Fibroblast of lung (primary cell): ENCODE results near the gene ARFGAP2. TPM values are rescaled to one million over a fixed set of nuclear protein-coding genes. Genes with fewer than 3 reads are reported as not detected.
"Not testable (repeated sequence)": the region's sequence is repeated elsewhere in the genome, so short reads cannot be mapped to it uniquely, and the experiment has no call there.

Experiments used
- DNase-seq, 2 donors: peaks; one replicate each; pipeline versions ENCODE4 v3.0.0 to v3.0.0-alpha.2; 2010; ENCODE audit warnings: low read depth in 2 of 2
- H2AFZ ChIP-seq: 2 replicates; pipeline ENCODE4 v1.5.1; 2012; ENCODE audit warnings: low read length, control low read depth, inconsistent platforms
- H3K27ac ChIP-seq: 2 replicates; pipeline ENCODE4 v1.5.1; 2011; ENCODE audit warnings: low read length, control low read depth; ENCODE audit not compliant: insufficient read depth
- H3K27me3 ChIP-seq: 2 replicates; pipeline ENCODE4 v1.5.1; 2011; ENCODE audit warnings: mild to moderate bottlenecking, low read length; ENCODE audit not compliant: control insufficient read depth, insufficient read depth
- H3K36me3 ChIP-seq: 2 replicates; pipeline ENCODE4 v1.5.1; 2011; ENCODE audit warnings: low read length; ENCODE audit not compliant: control insufficient read depth, insufficient read depth
- H3K4me1 ChIP-seq: 2 replicates; pipeline ENCODE4 v1.5.1; 2011; ENCODE audit warnings: low read length; ENCODE audit not compliant: control insufficient read depth, insufficient read depth; ENCODE audit errors: extremely low read depth
- H3K4me2 ChIP-seq: 2 replicates; pipeline ENCODE4 v1.5.1; 2011; ENCODE audit warnings: low read length, control low read depth; ENCODE audit not compliant: insufficient read depth; ENCODE audit errors: extremely low read depth
- H3K4me3 ChIP-seq, 4 experiments: fragments of 200-600 bp in 1 of 4; sonication (generic) in 1 of 4; replicated peaks in 1 of 4; 2 replicates each; pipeline ENCODE4 v1.5.1; 2011 to 2016; ENCODE audit warnings: low read length in 4 of 4, low read depth in 3 of 4, mild to moderate bottlenecking in 3 of 4, control low read depth in 2 of 4, inconsistent platforms in 1 of 4, mixed read lengths in 1 of 4; ENCODE audit not compliant: insufficient read depth in 1 of 4; ENCODE audit errors: control extremely low read depth in 1 of 4
- H3K79me2 ChIP-seq: 2 replicates; pipeline ENCODE4 v1.5.1; 2012; ENCODE audit warnings: mild to moderate bottlenecking, low read length, inconsistent platforms; ENCODE audit not compliant: control insufficient read depth, insufficient read depth
- H3K9ac ChIP-seq: 2 replicates; pipeline ENCODE4 v1.5.1; 2011; ENCODE audit warnings: mild to moderate bottlenecking, low read length, control low read depth; ENCODE audit not compliant: insufficient read depth
- H3K9me3 ChIP-seq: 2 replicates; pipeline ENCODE4 v1.5.1; 2012; ENCODE audit warnings: low read depth, low read length; ENCODE audit not compliant: control insufficient read depth, insufficient read depth
- H4K20me1 ChIP-seq: 2 replicates; pipeline ENCODE4 v1.5.1; 2011; ENCODE audit warnings: low read length; ENCODE audit not compliant: control insufficient read depth, insufficient read depth; ENCODE audit errors: extremely low read depth
- EZH2 ChIP-seq: IDR thresholded peaks from 2 replicates; pipeline ENCODE4 v1.5.1; 2012; ENCODE audit warnings: low read length, control low read depth, mild to moderate bottlenecking; ENCODE audit errors: missing control alignments
- polyA plus RNA-seq, 2 donors: library from polyadenylated mRNA; depleted of rRNA in 1 of 2; stranded (reverse) in 1 of 2; unstranded in 1 of 2; fragments of >200 nt; gene quantifications; 2 replicates each; pipeline ENCODE4 v1.2.1, GENCODE V29; 2011 to 2012; ENCODE audit warnings: missing spikeins in 1 of 2
- total RNA-seq: library from RNA; depleted of rRNA; stranded (reverse); fragments of >200 nt; gene quantifications from 2 replicates; pipeline ENCODE4 v1.2.1, GENCODE V29; 2014
- TF ChIP-seq, protein P1 (sequence below), 2 donors: IDR thresholded peaks in 1 of 2; conservative IDR thresholded peaks in 1 of 2; 1 replicate in 1 of 2; 2 replicates in 1 of 2; pipeline ENCODE4 v1.5.1; 2011 to 2012; ENCODE audit warnings: low read length in 2 of 2, control low read depth in 1 of 2, inconsistent platforms in 1 of 2, low read depth in 1 of 2, mild to moderate bottlenecking in 1 of 2

Gene ARFGAP2
- total and polyA plus RNA-seq, 2 donors (not counting 1 experiment from before 2014, with no cell fraction given), result 50.1 to 80.4 TPM

DNA sequence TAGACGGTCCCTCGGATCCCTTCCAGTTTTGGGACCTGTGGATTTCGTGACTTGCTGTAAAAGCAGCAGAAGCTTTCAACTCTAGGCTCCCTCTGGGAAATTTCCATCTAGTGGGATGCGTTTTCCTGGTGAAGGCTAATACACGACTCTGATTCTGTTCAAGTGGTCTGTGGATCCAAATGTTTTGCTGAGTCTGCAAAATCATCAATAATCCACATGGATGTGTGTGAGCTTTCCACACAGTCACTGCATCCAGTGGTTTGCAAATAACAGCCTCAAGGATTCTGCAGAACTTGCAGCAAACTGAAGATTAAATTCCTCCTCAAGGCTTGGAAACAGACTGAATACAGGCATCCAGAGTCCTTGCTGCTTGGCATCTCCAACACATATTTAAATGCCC lies 25.9 kb upstream of the ARFGAP2 start:
- Histone ChIP-seq H3K4me1 (peaks cover 5% of the 10 kb centered on the region), H3K79me2 (no peaks in the 10 kb centered on the region), H2AFZ (no peak overlapping the region), H3K4me2 (no peak overlapping the region), H3K27me3 (peaks cover 3% of the 10 kb centered on the region), H3K36me3 (no peaks in the 10 kb centered on the region), H3K27ac (no peak overlapping the region), H3K9ac (no peak overlapping the region), H3K9me3 (no peaks in the 10 kb centered on the region), H4K20me1 (peaks cover 1% of the 10 kb centered on the region), H3K4me3 (no peak overlapping the region)
- TF ChIP-seq, protein P1, sequence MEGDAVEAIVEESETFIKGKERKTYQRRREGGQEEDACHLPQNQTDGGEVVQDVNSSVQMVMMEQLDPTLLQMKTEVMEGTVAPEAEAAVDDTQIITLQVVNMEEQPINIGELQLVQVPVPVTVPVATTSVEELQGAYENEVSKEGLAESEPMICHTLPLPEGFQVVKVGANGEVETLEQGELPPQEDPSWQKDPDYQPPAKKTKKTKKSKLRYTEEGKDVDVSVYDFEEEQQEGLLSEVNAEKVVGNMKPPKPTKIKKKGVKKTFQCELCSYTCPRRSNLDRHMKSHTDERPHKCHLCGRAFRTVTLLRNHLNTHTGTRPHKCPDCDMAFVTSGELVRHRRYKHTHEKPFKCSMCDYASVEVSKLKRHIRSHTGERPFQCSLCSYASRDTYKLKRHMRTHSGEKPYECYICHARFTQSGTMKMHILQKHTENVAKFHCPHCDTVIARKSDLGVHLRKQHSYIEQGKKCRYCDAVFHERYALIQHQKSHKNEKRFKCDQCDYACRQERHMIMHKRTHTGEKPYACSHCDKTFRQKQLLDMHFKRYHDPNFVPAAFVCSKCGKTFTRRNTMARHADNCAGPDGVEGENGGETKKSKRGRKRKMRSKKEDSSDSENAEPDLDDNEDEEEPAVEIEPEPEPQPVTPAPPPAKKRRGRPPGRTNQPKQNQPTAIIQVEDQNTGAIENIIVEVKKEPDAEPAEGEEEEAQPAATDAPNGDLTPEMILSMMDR (conservative IDR thresholded peaks at IDR 0.05 in 1 of 2, IDR thresholded peaks at IDR 0.05 in 1 of 2; ENCODE audit: low read depth in 1 of 2, low read length in 2 of 2), result no peak
- TF ChIP-seq EZH2, result no peak
- DNase-seq, result no peak

DNA sequence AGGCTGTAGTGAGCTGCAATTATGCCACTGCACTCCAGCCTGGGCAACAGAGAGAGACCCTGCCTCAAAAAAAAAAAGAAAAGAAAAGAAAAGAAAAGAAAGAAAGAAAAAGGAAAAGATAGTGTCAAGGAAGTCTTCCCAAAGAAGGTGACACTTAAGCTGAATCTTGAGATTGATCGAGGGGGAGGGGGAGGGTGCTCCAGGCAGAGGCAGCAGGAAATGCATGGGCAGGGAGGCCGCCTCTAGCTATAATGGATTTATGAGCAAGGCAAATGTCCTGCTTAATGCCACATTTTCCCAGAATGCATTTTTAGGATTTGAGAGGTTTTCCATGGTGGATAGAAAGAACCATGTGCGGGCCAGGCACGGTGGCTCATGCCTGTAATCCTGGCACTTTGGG lies 24.3 kb upstream of the ARFGAP2 start:
- H3K9ac ChIP-seq, result no peak overlapping the region
- no peak overlapping the region for H3K4me2 ChIP-seq
- no peak overlapping the region for H3K4me3 ChIP-seq
- no peak overlapping the region for H2AFZ ChIP-seq
- peaks cover 1% of the 10 kb centered on the region for H4K20me1 ChIP-seq
- H3K4me1 ChIP-seq, result peaks cover 5% of the 10 kb centered on the region
- H3K27me3 ChIP-seq, result peaks cover 3% of the 10 kb centered on the region
- no peaks in the 10 kb centered on the region for H3K79me2 ChIP-seq
- TF ChIP-seq, protein P1 (conservative IDR thresholded peaks at IDR 0.05 in 1 of 2, IDR thresholded peaks at IDR 0.05 in 1 of 2; ENCODE audit: low read depth in 1 of 2, low read length in 2 of 2), result no peak
- TF ChIP-seq EZH2, result no peak
- DNase-seq, result no peak
- no peaks in the 10 kb centered on the region for H3K9me3 ChIP-seq
- no peak overlapping the region for H3K27ac ChIP-seq
- no peaks in the 10 kb centered on the region for H3K36me3 ChIP-seq

DNA sequence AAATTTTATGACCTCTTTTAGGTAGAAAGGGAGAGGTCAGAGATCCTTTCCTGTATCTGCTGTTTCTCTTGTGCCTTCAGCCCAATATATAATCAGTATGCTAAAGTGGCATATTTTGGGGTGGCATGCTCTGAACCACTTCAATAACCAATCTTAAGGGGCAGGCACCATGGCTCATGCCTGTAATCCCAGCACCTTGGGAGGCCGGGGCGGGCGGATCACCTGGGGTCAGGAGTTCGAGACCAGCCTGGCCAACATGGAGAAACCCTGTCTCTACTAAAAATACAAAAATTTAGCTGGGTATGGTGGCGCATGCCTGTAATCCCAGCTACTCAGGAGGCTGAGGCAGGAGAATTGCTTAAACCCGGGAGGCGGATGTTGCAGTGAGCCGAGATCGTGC lies 21.5 kb upstream of the ARFGAP2 start:
- H3K4me2 ChIP-seq, H3K36me3 ChIP-seq, H3K9ac ChIP-seq, DNase-seq, H3K79me2 ChIP-seq, H3K27me3 ChIP-seq, H3K27ac ChIP-seq, H2AFZ ChIP-seq, H3K4me3 ChIP-seq, H4K20me1 ChIP-seq, H3K4me1 ChIP-seq, H3K9me3 ChIP-seq: not testable (repeated sequence)
